Measurements from ENCODE around the gene ID3.
A peak's percentile ranks its signal among the peaks of the same experiment; 100 is the strongest.

GRCh38 chr1:23544444-23545389 lies 14.6 kb downstream of the ID3 start:
- TF ChIP-seq POLR2AphosphoS5 (IDR thresholded peaks at IDR 0.05) (no peak), CTCF (IDR thresholded peaks at IDR 0.05; ENCODE audit: poor library complexity, severe bottlenecking) (peak; percentile 98), MXI1 (conservative IDR thresholded peaks at IDR 0.05; ENCODE audit: poor library complexity, severe bottlenecking) (no peak), REST (IDR thresholded peaks at IDR 0.05; ENCODE audit: borderline replicate concordance) (no peak), EZH2 (IDR thresholded peaks at IDR 0.05; ENCODE audit: borderline replicate concordance, insufficient read depth, low read length, poor library complexity, severe bottlenecking) (no peak), TAF1 (IDR thresholded peaks at IDR 0.05; ENCODE audit: low read depth) (no peak)

Measured in neural cell (in vitro differentiated cells).